Stimulated activated CD4-positive, alpha-beta T cell treated with anti-CD3 and anti-CD28 coated beads, Interleukin-15, amount 100 ng/mL, for 1 hour (primary cell): ENCODE data around the gene KLHL3.

Experiments
- DNase-seq, 2 donors: peaks; one replicate each; pipeline ENCODE4 v3.0.0-alpha.2; 2020; ENCODE audit warnings: low read depth in 1 of 2, low spot score in 1 of 2

KLHL3 gene

DNA sequence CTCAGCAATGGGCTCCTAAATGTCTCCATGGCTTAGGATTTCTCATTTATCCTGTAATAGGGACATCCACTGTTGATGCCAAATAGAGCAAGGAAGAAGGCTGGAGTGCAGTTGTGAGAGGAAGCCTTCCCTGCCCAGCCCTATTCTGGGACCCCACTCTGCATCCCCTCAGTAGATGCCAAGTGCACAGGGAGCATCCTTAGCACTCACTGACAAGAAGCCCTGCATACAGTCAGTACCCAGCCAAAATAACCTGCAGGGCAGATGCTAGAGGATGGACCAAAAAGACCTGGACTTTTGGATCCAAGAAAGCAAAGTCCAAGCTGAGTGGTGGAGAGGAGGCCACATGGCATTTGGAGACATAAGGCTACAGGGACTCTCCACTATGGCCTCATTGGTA lies 123.3 kb downstream of the KLHL3 start:
- no peak for DNase-seq

- no peak for DNase-seq
Observed at GRCh38 chr5:137611794-137612435, 124.0 kb downstream of the KLHL3 start.

DNA sequence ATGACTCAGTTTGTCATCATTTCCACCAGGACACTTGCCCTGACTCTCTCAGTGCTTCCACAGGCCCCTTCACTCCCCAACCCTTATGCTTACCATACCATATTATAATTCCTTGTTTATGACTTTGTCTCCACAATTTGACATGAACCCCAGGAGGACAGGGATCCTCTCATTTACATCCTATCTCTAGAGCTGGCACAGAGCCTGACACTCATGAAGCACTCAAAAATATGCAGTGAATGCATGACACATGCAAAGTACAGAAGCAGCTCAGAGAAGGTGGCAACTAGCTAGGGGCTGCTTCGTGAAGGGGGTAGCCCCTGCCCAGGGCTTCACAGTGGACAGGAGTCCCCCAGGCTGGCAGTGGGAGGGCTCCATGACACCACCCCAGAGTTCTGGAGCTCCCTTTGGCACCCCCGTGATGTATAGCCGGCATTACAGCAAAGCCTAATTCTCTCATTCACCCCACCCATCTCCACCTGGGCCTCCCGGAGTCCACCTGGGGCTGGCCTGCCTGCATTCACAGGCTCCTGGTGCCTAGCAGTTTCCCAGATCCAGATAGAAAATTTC lies 124.8 kb downstream of the KLHL3 start:
- no peak for DNase-seq

DNA sequence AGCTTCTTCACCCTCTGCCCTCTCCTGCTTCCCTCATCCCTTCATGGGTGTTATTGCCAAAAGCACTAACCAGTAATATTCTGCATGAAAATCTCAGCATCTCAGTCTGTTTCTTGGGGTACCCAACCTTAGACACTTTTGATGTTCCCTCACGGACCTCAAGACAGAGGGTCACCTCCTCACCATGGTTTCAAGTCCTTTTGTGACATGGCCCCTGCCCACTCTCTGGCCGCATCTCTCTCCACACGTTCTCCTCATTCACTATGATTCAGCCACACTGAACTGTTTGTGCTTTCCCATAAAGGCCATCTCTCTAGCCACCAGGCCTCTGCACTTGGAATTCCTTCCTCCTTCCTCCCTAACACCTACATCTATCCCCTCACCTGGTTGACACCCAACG lies 125.3 kb downstream of the KLHL3 start:
- DNase-seq, result no peak

DNA sequence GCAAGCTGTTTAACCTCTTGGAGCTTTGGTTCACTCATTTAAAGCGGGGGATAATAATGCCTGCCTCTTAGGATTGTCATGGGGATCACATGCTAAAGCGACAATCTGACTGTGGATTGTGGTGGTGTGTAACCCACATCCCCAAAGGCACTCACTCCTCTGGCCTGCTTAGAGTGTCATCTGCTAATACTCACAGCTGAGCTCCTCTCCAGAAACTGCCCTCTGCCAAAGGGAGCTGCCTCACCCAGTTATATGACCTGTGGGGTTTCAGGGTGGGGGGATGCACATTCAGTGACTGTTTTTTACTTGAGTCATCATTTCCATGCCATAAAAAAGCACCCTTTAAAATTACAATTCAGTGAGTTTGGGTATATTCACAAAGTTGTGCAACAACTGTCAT lies 126.8 kb downstream of the KLHL3 start:
- no peak for DNase-seq

GRCh38 chr5:137607771-137608170 lies 128.1 kb downstream of the KLHL3 start:
- DNase-seq, result no peak

- no peak for DNase-seq
Observed at GRCh38 chr5:137606401-137606800, 129.5 kb downstream of the KLHL3 start.

DNA sequence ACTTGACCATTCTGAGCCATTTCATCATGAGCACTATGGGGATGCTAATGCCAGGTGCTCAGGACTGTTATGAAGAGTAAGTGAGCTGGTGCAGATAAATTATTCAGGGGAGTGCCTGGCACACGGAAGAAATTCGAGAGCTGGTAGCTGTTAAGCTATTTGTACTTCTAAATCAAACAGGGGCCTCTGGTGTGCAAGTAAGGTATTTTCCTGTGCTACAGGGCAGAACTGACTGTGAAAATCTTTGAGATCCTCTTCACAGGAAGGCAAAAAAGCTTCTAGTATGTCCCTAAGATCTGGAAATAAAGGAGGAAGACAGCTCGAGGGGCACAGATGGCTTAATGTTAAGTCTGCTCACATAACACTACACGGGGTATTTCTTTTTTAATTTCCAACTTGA lies 130.5 kb downstream of the KLHL3 start:
- no peak for DNase-seq

- DNase-seq, result no peak
Observed at GRCh38 chr5:137604348-137605095, 131.4 kb downstream of the KLHL3 start.

DNA sequence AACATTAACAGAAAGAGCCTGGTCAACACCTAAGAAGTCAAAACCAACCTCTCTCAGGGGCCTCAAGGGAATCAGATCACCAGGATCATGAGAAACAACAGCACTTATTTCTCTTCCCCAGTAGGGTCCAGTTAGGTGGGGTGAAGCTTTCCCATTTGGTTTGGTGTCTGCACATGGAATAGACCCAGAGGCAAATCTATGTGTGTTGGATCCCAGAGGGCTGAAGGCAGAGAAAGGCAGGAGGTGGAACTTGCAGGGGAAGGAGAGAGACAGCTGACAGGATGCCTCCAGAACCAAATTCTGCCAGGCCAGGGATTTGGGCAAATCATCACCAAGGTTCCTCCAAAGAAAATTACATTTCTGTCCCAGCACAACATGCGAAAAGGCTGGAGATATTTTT lies 132.0 kb downstream of the KLHL3 start:
- no peak for DNase-seq

DNA sequence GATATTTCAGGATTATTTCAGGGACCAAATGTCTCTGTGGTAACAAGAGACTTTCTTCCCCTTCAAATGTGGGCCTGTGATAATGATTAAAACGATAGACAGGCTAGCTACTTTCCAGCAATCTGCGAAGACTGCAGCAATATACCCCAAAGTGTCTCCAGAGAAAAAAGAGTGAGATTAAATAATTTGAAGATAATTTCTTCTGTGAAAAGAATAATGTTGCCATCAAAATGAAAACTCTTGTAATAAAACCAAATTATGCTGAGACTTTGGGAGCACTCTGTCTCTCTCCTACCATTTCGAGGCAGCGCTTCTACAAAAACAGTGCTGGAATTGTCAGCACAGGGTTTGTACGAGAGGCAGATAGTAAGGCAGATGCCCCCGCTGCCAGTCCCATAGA lies 132.5 kb downstream of the KLHL3 start:
- DNase-seq, result no peak

DNA sequence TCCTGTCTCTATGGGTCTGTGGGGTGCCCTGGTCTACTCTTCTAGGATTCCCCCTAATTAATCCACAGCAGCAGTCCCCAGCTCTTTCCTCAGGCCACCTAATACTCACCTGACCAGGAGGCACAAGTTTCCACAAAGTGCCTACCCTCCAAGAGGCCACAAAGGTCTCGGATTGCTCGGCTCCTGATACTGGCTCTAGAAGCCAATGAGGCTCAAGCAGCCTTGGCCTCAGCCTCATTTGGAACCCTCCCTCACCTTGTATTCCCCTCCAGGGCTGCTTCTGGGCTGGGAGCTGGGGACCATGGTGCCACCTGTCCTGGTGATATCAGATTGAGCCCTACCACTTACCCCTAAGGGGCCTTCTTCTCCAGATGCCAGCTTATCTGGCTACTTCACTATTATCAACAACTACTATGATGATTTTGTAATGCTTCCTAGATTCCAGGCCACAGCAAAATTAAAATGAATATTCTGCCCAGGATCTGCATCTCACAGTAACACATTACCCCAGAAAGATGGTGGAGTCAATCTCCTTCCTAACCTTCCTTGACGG lies 133.1 kb downstream of the KLHL3 start:
- DNase-seq, result no peak

DNA sequence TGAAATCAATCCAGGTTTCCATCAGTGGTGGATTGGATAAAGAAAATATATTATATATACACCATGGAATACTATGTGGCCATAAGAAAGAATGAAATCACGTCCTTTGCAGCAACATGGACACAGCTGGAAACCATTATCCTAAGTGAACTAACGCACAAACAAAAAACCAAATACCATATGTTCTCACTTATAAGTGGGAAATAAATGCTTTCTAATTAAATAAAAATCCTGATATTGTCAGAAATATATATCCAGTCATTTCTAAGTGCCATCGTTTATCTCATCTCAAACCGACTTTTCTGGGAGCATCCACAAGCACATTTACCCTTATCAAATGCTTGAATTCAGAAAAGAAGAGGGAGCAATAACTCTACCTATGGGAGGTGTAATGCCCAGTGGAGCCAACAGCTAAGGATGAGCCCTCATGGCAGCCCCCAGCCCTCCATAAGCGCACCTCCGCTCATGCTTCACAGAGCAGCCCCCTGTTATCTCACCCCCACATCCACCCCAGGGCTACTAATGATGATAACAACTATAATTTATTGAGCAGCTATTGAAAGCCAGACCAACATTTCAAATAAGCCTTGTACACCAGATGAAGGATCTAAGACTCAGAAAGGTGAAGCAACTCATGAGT lies 135.0 kb downstream of the KLHL3 start:
- DNase-seq, result no peak

DNA sequence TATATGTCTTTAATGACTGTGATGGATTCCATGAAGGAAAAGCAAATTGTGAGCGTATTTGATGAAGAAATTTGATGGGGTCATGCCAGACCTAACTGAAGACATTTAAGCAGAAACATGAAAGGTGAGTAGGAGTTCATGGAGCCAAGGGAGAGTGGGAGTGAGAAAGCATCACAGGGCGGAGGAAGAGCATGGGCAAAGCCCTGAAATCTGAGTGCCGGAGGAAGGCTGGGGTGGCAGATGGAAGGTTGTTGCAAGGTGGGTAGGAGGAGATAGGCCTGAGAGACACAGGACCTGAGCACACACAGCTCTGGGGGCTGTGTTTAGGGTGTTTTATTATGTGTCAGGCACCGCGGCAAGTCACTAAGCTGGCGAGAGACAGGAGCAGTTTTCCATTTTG lies 136.4 kb downstream of the KLHL3 start:
- DNase-seq, result no peak

DNA sequence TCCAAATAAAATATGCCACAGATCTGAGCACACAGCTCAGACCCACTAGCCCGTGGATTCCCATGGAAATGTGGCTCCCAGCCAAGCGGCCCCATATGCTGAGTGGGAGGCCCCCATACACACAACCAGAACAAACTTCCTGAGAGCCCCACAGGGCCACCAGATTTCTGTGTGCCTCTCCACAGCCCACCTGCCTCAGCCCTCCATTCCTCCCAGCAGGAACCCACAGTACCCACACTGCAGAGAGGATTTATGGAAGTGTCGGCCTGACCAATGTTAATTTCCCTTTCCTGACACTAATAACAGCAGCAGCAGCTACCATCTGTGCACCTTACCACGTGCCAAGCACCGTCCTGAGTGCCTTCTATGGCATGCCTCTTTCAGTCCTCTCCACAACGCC lies 137.5 kb downstream of the KLHL3 start:
- DNase-seq, result no peak

GRCh38 chr5:137596941-137597340 lies 138.9 kb downstream of the KLHL3 start:
- no peak for DNase-seq

DNA sequence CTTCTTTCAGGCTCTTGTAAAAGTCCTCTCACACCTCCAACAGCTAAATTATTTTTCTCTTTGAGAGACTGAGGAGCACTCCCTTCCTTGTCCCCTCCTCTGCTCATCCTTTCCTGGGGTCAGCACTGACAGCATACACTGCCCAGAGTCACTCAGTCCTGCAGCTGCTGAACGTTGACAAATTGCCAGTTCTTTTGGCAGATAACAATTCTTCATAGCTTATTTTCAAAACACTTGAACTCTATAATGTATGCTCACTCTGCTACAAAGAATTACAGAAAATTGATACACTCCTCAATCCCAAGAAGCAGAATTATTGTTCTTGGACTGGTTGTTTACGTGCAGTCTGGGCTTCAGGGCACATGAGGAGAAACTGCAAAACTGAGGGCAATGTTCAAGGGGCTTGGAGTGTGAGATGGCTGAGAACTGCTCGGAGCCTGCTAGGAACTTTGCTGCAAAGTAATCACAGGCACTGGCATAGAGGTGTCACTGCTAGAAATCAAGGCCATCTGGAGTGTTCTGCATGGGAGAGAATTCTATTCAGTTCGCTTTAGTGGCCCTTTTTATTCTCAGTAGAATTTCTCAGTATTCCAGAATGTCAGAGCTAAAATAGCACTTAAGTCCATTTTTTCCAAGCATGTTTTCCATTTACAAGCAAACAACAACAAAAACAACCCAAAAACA lies 140.4 kb downstream of the KLHL3 start:
- DNase-seq, result no peak

DNA sequence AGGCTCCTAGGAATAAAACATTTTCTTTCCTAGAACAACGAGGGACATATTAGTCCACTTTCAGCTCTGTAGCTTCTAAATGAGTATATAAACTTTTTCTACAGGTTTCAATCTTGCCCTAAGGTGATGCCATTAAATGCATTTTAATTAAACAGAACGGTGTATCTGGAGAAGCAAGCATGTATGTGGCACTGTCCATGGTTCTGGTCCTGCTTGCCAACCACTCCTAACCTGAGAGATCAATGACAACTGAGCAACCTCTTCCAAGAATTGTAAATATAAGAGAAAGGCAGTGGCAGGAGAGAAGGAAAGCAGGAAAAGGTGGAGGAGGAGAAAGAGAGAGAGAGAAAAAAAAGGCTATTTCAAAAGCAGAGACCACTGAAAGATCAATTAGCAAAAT lies 141.2 kb downstream of the KLHL3 start:
- no peak for DNase-seq

GRCh38 chr5:137592317-137592716 lies 143.6 kb downstream of the KLHL3 start:
- no peak for DNase-seq

DNA sequence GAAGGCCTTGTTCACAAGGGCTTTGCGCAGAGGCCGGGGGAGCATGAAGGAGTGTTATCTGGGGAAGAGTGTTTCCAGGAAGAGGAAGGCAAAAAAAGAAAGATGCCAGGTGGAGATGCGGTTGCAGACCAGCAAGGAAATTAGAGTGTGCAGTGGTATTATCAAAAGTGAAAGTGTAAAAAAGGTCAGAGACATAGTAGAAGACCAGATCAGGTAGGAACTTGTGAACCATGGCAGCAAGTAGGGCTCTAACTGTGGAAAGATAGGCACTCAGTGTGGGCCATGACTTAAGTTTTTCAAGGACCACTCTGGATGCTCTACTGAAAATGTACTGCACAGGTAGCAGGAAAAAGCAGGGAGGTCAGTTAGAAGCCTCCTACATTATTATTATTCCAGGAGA lies 146.7 kb downstream of the KLHL3 start:
- DNase-seq, result no peak

- DNase-seq, result no peak
Observed at GRCh38 chr5:137587919-137588318, 148.0 kb downstream of the KLHL3 start.
